HuH-7 (cell line): ENCODE data around the gene TBC1D16.

ENCODE experiments used
- DNase-seq: peaks from one replicate; pipeline ENCODE4 v3.0.0; 2011; ENCODE audit warnings: low spot score

TBC1D16 gene, protein sequence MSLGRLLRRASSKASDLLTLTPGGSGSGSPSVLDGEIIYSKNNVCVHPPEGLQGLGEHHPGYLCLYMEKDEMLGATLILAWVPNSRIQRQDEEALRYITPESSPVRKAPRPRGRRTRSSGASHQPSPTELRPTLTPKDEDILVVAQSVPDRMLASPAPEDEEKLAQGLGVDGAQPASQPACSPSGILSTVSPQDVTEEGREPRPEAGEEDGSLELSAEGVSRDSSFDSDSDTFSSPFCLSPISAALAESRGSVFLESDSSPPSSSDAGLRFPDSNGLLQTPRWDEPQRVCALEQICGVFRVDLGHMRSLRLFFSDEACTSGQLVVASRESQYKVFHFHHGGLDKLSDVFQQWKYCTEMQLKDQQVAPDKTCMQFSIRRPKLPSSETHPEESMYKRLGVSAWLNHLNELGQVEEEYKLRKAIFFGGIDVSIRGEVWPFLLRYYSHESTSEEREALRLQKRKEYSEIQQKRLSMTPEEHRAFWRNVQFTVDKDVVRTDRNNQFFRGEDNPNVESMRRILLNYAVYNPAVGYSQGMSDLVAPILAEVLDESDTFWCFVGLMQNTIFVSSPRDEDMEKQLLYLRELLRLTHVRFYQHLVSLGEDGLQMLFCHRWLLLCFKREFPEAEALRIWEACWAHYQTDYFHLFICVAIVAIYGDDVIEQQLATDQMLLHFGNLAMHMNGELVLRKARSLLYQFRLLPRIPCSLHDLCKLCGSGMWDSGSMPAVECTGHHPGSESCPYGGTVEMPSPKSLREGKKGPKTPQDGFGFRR

DNA sequence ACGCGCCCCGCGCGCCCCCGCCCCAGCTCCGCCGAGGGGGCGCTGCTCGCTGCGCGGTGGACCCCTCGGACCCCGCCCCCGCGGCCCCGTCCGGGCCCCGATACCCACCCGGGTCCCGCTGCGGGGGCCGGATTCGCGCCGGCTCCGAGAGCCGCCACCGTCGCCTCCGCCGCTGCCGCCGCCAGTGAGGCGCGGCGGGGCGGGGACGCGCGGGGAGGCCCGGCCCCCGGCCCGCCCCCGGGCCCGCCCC is at the start of gene TBC1D16:
TSS of gene TBC1D16 (minus strand) at position 186 of the 250 bp plus-strand sequence. CDS start 22,325 bp downstream, outside the sequence.
- no peak for DNase-seq

DNA sequence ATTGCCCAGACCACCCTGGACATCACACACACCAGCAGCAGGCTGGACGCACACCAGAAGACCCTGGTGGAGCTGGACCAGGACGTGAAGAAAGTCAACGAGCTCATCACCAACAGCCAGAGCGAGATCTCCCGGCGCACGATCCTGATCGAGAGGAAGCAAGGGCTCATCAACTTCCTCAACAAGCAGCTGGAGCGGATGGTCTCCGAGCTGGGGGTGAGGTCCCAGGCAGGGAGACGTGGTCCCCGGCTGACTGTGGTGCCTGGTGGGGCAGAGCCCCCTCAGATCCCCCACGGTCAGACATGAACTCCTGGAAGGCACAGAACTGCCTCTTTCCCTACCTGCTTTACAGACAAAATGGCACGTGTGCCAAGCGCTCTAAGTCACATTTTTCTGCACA is 49.1 kb upstream of the TBC1D16 start:
- DNase-seq, result no peak

DNA sequence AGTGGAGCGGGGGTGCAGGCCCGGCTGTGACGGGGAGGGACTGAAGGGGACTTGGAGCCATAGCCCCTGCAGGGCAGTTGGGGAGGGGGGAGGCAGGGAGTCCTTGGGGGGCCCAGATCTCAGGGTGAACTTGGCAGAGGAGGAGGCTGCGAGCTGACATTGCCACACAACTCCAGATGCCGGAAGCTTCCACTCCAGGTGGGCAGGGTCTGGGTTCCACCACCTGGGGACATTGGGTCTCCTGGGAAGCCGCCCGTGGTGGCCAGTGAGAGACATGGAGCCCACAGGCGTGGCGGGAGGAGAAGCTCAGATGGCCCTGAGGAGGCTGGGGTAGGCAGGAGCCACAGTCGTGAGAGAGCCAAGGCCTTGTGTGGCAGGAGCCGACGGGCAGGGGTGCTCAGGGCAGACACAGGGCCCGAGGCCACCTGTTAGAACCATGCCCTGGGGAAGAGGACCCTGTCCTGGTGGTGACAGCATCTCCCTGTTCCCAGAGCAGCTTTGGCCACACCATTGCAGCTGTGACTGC is 47.5 kb upstream of the TBC1D16 start:
- no peak for DNase-seq

DNA sequence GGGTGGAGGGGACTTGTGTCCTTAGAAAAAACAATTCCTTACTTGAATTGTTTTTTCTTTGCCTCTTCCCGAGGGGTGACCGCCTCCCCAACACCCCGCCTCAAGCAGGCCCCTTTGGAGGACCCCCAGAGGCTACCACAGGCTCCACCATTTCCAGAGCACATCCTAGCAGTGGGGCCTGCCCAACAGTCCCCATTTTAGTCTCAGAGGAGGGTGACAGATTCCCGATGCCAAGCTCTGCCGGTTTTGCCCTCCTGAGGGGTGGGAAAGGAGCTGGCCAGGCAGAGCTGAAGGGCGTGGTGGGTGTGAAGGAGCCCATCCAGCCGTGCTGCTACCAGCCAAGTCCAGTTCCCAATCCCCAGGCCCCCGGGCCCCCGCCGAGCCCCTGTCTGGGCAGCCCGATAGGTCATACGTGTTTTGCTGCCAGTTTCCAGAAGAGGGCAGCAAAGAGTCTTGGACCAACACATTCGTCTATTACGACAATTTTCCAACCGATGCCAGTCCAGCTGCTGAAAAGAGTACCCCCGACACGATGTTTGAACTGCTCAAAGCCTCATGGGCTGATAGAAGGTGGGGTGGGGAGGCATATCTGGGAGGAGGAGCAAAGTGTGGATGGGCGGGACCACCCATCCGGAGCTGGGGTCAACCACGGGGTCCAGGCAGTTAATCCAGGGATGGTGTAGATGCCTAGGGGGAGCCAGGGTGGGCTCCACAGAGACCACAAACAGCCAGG is 46.9 kb upstream of the TBC1D16 start:
- DNase-seq, result peak; percentile 87

DNA sequence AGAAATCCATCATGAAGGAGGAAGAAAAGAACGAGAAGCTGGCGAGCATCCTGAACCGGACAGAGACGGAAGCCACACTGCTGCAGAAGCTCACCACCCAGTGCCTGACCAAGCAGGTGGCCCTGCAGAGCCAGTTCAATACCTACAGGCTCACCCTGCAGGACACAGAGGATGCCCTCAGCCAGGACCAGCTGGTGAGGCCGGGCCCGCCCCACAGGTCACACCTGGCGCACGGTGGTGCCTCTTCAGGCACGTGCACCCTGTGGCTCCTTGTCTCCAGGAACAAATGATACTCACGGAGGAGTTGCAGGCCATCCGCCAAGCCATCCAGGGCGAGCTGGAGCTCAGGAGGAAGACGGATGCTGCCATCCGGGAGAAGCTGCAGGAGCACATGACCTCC is 45.9 kb upstream of the TBC1D16 start:
- DNase-seq, result no peak

DNA sequence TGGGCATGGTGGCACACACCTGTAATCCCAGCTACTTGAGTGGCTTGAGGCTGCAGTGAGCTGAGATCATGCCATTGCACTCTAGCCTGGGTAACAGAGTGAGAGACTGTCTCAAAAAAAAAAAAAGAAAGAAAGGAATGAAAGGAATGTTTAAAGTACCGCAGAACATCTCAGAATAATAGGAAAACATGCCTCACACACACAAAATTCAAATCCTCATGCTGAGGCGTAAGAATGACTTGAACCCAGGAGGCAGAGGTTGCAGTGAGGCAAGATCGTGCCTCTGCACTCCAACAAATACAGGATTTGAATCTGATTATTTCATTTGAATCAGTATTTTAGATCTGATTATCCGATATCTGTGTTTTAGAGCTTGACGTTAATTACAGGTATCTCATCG is 44.4 kb upstream of the TBC1D16 start:
- no peak for DNase-seq

DNA sequence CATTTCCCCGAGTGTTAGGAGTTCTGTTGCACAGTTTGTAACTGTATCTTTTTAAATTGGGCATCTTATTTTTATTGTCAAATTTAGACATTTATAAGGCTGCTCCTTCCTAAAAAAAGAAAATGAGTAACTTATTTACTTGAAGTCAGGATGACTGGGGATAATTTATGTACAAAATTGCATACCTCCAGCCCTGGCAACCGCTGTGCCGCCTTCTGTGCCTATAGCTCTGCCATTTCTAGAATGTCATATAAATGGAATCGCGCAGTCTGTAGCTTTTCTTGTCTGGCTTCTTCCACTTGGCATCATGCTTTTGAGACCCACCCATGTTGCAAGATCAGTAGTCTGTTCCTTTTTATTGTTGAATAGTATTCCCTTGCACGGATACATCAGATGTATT is 36.7 kb upstream of the TBC1D16 start:
- no peak for DNase-seq

DNA sequence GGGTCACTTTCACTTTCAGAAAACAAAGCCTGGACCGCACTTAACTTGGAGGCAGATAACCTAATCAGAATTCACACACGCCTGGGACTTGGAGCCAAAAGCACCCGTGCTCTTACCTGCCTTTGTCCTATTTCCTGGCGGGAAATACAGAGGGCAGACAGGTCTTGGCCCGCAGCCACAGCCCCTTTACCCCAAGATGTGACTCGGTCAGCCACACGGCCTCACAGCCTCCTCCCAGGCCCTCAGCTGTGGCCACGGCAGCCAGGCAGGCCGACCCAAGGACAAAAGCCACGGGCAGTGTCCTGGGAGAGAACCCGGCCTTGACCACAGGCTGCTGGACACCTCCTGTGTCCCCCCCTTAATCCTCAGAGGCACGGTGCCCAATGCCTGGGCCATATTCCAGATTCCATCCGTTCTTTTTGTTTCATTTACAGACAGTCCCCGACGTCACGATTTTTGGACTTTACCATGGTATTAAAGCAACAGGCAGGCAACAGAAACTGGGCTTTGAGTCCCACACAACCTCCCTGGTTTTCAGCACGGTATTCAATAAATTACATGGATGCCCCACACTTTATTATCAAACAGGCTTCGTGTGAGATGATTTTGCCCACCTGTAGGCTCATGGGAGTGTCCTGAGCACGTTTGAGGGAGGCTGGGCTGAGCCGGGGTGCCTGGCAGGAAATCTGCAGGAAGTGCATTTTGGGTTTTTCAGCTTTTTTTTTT is 35.6 kb upstream of the TBC1D16 start:
- no peak for DNase-seq

DNA sequence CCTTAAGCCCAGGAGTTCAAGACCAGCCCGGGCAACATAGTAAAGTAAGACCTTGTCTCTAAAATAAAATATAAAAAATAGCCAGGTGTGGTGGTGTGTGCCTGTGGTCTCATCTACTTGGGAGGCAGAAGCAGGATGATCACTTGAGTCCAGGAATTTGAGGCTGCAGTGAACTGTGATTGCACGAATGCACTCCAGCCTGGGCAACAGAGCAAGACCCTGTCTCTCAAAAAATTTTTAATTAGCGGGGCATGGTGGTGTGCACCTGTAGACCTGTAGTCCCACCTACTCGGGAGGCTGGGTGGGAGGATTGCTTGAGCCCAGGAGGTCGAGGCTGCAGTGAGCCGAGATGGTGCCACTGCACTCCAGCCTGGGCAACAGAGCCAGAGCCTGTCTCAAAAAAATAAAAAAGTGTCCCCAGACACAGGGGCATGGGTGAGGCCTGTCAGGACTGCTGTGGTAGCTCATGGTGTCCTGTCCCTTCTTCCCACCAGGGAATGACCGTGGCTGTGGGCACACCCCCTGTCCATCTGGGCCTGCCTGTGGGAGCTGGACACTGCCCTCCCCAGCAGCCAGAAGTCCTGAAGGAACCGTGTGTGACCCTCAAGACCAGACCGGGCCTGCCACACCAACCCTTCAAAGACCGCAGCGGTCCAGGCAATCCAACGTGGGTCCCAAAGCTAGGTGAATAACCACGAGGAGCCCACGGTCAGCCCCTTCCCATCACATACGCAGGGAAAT is 34.9 kb upstream of the TBC1D16 start:
- no peak for DNase-seq

DNA sequence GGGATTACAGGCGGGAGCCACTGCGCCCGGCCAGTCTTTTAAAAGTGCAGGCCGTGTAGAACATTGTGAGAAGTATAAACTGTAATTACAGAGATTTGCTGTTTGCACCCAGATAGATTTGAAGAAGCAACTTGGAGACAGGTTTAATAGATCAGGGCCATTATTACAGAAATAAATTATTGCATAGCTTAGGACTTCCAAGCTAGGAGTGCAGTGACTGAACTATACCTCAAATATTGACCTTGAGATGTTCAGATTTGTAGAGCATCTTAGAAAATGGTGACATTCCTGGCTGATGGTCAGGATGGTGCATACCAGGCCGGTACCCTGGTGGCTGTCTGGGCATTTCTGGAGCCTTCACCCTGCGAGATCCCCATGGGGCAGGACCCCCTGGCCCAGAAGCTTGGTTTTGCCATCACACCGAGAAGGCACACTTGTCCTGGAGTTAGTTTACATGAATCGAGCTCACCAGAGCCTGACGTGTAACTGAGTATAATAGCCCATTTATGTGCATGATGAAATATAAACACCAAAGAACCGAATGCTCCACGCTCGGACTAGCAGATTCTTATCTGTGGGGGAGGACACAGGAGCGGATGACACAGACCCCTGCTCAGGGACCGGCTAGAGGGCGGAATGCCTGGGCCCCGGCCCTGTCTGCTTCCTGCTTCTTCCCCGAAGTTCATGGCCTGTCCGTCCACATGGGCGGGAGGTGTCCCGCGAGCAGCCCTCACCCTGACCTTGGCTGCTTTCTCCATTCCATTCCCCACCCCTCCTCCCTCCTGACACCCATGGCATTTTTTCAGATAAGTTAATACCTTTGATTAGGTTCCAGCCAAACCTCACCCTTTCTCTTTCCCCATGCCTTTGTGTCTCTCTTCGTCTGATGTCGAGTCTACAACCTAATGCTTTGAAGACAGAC is 32.9 kb upstream of the TBC1D16 start:
- DNase-seq, result peak; percentile 50

DNA sequence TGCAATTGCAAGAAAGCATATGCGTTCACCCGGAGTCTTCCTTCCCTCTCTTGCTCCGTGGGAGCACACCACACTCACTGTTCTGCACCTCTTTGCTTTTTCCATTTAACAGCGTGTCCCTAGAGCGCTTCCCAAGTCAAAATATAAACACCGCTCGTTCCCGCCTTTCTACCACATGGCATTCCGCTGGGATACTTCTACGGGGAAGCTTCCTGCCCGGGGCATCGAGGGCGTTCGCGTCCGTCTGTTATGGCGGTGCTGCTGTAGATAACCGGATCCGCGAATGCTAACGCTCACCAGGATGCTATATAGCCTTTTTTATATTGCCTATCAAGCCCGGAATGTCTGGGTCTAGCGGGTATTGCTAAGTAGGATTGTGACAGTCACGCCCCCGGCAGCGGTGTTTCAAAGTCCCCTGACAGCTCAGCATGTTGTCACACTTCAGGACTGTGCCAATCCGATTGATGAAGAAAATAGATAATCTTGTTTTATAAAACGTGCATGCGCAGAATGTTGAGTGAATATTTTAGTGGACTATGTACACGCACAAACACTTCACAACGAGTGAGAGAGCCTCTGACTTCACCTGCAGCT is 31.8 kb upstream of the TBC1D16 start:
- no peak for DNase-seq

DNA sequence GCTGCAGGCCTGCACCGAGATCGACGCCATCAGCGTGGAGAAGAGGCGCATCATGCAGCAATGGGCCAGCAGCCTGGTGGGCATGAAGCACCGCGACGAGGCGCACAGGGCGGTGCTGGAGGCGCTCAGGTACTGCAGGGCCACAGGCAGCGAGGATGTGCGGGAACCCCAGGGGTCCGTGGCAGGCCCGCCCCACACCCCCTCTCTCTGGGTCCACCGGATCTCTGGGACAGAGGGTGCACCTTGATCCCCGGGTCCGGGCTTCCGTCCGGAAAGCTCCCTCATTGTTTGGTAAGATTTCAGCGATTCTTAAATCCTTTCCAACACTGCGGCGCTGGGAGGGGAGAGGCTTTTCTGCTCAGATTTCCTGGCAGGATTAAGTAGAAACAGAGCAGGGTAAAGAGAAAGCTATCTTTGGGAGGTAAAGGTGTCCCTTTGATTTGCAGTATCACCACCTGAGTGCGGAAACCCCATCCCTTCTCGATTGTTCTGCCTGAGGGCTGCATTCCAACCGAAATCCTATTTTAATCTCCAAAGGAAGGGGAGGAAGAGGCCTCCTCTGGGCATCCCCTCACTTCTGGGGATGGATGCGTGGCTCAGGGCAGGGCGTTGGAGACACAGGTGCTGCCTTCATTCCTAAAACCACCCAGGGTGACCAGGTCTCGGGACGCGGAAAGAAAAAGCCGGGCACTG is 30.0 kb upstream of the TBC1D16 start:
- no peak for DNase-seq

DNA sequence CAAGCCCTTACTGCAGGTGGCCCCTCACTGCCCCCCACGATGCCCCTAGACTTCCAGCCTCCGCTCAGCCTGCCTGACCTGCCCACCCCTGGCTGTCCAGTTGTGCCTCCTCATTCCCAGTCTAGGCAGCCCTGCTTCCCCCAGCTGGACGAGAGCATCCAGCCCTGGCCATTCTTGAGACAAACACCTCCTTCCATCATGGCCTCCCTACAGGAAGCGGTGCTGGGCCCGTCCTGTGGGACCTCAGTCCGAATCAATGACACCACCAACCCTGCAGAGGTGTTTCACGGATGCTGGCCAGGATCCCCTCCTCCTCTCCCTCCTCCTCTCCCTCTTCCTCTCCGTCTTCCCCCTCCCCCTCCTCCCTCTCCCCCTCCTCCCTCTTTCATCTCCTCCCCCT is 29.0 kb upstream of the TBC1D16 start:
- no peak for DNase-seq

DNA sequence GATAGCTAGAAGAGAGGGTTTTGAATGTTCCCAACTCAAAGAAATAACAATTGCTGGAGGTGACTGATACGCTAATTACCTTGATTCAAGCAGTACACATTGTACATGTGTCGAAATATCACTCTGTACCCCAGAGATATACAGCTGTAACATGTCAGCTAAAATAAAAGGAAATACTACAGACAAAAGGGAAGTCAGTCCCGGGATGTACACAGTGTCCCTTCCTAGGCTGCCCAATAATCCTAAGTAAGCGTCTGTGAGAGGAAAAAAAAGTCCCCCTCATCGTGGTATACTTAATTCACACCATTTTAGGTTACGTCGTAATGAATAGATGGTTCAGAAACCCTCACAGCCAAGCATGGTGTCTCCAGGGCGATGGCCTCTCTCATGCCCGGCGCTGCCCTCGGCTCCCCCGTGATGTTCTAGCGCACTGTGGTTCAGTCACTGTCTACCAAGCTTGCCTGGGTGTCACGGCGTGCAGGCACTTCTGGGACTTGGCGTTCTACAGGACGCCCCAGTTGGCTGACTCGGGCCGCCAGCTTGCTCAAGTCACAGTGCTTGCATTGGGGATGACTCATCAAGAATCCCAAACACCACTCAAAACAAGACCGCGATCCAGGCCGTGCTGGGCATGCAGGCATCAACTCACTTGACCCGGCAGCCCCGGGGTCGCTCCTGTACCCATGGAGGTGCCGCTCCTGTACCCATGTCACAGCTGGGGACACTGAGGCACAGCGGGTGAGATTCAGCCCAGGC is 28.3 kb upstream of the TBC1D16 start:
- no peak for DNase-seq

DNA sequence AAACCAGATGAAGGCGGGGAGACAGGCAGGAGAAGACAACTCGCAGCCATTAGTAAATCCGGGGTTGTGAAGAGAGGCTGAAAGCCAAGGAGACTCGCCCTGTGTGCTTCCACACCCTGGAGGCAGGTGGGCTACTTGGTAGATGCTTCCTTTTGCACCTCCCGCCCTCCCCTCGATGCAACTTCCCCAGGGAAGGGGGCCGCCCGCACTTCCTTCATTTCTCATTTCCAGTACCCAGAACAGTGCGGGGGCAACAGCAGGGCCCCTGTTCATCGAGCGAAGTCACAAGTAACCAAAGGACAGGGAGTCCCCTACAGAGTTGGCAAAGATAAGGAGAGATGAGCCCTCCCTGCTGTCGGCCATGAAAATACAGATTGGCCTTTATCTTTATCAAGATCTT is 25.7 kb upstream of the TBC1D16 start:
- DNase-seq, result no peak

DNA sequence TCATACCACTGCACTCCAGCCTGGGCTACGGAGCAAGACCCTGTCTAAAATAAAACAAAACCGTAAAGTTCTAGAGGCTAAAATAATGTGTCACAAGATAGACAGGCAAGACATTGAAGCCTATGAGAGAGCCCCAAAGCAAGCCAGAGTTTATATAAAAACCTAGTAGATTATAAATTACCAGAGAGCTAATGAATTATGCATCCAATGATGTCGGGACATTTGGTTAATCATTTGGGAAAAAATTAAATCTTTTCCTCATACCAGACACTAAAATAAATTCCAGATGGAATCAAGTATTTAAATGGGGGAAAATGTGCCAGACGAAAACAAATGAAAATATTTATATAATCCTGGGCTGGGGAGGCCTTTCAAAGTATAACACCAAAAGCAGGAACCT is 25.0 kb upstream of the TBC1D16 start:
- no peak for DNase-seq

DNA sequence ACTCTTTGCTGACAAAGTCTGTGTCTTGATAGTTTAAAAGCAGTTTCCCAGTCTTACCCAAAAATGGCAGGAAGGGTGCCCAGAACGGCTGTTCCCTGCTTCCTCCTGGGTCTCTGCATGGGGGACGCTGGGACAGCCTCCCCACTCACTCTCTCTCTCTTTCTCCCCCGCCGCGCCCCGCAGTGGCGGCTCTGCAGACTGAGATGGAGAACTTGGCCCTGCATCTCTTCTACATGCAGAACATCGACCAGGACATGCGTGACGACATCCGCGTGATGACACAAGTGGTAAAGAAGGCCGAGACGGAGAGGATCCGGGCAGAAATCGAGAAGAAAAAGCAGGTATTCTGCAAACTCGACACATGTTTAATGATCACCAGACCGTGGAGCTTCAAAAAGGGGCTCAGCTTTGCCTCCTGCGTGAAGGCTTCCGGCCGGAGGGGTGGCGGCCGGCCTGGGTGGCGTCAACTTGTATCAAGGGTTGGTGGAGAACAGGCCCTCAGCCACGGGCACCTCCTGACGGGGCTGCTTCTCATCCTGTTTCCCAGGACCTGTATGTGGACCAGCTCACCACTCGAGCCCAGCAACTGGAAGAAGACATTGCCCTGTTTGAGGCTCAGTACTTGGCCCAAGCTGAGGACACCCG is 22.8 kb upstream of the TBC1D16 start:
- no peak for DNase-seq

DNA sequence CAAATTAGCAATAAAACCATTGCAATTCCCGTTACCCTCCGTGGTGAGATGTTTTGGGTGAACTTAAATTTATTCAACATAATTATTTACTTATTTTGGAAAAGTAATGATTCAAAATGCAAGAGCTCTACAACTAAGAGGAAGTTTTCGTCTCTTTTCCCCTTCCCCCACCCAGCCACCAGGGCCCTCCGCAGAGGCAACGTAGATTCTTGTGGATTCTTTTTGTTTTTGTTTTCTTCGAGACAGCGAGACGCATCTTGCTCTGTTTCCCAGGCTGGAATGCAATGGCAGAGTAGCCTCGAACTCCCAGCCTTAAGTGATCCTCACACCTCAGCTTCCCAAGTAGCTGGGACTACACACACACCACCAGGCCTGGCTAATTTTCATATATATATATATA is 19.9 kb upstream of the TBC1D16 start:
- no peak for DNase-seq
